ENCODE data around the gene OR6K2.

DNA sequence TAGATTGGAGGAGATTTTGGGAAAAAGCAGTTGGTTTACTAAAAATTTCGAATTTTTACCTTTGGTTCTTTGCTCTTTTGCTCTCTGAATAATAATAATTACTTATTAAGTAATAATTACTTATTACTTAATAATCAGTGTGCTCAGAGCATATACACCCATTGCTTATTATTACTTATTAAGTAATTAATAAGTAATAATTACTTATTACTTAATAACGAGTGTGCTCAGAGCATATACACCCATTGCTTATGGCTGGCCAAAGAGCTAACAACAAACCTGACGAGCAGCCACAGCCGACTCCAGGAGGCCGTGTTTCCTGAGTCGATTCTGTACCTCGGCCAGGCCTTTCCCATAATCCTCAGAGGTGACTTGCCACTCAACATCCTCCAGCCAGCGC is 34.4 kb downstream of the OR6K2 start:
- TF ChIP-seq, protein P1, sequence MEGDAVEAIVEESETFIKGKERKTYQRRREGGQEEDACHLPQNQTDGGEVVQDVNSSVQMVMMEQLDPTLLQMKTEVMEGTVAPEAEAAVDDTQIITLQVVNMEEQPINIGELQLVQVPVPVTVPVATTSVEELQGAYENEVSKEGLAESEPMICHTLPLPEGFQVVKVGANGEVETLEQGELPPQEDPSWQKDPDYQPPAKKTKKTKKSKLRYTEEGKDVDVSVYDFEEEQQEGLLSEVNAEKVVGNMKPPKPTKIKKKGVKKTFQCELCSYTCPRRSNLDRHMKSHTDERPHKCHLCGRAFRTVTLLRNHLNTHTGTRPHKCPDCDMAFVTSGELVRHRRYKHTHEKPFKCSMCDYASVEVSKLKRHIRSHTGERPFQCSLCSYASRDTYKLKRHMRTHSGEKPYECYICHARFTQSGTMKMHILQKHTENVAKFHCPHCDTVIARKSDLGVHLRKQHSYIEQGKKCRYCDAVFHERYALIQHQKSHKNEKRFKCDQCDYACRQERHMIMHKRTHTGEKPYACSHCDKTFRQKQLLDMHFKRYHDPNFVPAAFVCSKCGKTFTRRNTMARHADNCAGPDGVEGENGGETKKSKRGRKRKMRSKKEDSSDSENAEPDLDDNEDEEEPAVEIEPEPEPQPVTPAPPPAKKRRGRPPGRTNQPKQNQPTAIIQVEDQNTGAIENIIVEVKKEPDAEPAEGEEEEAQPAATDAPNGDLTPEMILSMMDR (conservative IDR thresholded peaks at IDR 0.05) = no peak
- TF ChIP-seq ZFX (IDR thresholded peaks at IDR 0.05) = no peak
